HG02981 (cell line): ENCODE measurements around the gene ZNF91.
"Not testable (repeated sequence)": the region's sequence is repeated elsewhere in the genome, so short reads cannot be mapped to it uniquely, and the experiment has no call there.

Experiments
- ATAC-seq: cut with Tn5 transposase; IDR thresholded peaks from one replicate; pipeline ENCODE4 v1.9.1; 2021; ENCODE audit warnings: mild to moderate bottlenecking, moderate library complexity; ENCODE audit not compliant: unreplicated experiment

ZNF91 gene

GRCh38 chr19:23321403-23321802 lies 73.9 kb downstream of the ZNF91 start:
- ATAC-seq: not testable (repeated sequence)

GRCh38 chr19:23319571-23319970 lies 75.7 kb downstream of the ZNF91 start:
- not testable (repeated sequence) for ATAC-seq

GRCh38 chr19:23318941-23319340 lies 76.3 kb downstream of the ZNF91 start:
- not testable (repeated sequence) for ATAC-seq

DNA sequence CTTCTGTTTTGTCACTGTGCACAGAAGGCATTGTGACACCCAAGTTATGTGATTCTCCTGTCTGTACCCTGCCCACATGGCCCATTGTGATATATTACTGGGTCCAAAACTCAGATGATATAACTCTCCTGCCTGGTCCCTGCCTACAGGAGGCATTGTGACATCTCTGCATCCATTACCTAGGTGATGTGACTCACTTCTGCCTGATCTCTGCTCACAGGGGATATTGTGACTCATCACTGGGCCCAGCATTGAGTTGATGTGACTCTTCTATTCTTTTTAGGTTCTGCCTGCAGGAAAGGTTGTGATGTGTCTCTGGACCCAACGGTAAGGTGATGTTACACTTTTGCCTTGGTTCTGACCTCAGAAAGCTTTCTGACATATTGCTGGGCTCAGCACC lies 77.1 kb downstream of the ZNF91 start:
- ATAC-seq: no peak

- ATAC-seq: no peak
These were observed 80.0 kb downstream of the ZNF91 start for GRCh38 chr19:23315286-23315685.

DNA sequence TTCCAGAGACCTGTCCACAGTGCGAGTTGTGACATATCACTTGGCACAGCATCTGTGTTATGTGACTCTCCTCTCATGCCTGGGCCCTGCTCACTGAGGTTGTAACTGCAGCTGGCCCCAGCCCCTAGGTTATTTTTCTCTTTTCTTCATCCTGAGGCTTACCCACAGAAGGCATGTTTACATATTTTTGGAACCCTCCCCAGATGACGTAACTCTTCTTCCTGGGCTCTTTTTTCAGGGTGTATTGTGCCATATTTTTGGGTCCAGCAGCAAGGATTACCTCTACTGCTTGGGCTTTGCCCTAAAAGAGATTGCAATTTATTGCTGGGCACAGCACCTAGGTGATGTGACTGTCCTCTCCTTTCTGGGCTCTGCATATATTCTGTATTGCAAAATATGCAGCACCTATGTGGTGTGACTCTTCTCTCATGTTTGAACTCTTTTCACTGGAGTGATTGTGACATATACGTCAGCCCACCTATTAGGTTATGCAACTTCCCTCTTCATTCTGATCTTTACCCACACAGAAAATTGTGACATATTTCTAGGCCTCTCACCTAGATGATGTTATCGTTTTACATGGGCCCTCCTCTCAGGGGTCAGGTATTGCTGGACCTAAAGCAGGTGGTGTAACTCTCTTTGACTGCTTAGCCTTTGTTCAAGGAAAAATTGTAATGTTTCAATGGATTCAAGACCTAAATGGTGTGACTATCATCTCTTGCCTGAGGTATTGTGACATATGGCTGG lies 80.6 kb downstream of the ZNF91 start:
- no peak for ATAC-seq

DNA sequence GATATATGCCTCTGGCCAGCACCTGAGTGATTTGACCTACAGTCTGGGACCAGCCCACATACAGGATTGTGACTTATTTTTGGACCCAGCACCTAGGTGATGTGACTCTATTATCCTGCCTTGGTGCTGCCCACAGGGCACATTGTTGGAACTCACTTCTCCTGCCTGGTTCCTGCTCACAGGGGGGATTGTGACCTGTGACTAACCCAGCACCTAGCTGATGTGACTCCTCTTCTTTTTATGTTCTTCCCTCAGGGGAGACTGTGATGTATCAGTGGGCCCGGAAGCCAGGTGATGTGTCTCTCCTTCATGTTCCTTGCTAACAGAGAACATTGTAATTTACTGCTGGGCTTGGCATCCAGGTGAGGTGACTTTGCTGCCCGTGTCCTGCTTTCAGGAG lies 82.1 kb downstream of the ZNF91 start:
- ATAC-seq: no peak

DNA sequence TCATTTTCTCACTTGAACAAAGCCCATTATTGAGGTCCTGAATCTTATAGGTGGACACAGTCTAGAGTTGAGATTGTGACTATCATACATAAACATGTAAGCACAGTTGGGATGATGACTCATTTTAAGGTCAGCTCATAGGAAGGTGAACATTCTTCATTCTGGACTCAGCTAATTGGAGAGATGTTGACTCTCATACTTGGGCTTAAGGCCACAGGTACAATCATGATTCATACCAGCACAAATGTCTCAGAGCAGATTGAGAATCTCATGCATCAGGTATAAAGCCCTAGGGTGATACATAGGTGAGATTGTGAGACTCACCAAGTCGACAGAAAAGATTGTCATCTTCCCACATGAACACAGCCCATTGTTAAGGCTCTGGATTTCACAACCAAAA lies 82.8 kb downstream of the ZNF91 start:
- ATAC-seq: no peak

- ATAC-seq: no peak
These were observed 83.7 kb downstream of the ZNF91 start for GRCh38 chr19:23311551-23311950.

DNA sequence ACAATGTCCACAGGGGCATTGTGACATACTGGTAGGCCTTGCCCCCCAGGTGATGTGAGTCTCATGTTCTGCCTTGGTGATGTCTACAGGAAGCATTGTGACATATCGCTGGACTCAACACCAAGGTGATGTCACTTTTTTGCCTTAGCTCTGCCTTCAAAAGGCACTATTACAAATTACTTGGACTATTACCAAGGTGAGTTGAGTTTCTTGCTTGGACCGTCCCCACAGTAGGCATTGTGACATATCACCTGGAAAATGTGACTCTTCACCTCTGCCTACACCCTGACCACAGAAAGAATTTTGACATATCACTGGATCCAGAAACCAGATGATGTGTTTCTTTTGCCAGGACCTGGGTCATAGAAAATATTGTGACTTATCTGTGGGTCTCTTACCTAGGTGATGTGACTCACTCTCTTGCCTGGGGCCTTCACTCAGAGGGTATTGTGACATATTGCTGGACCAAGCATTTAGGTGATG lies 84.5 kb downstream of the ZNF91 start:
- no peak for ATAC-seq

- ATAC-seq: no peak
These were observed 85.3 kb downstream of the ZNF91 start for GRCh38 chr19:23309926-23310325.

- no peak for ATAC-seq
These were observed 89.7 kb downstream of the ZNF91 start for GRCh38 chr19:23305555-23305954.

DNA sequence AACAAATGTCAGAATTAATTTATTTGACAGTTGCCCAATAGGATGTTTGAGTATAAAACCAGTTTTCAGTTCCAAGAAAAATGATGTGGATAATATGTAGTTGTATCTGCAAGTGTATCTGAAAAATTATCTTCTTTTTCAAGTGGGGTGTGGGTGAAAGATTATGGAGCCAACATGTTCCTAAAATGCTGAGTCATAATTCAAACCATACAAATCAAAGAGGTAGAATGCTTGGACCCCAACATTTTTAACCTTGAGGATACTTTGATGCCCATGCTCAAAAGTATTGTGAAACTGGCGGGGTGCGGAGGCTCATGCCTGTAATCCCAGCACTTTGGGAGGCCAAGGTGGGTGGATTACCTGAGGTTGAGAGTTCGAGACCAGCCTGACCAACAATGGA lies 91.0 kb downstream of the ZNF91 start:
- no peak for ATAC-seq

DNA sequence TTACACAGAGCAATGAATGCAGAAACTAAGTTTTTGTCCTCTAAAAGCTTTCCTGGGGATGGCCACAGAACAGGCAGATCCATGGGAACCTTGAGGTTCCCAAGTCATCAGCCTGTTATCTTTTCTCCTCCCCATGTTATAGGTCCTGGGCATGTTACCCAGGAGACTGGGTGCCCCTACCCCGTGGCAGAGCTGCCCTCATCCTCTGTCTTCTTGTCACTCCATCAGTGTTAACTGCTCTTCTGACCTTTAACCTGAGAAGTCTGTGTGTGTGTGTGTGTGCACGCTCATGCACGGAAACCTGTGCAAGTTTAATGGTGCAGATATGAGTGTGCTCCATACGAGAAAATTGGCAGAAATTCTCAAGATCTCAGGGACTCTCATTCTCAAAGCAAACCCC lies 101.1 kb downstream of the ZNF91 start:
- no peak for ATAC-seq

GRCh38 chr19:23289966-23290365 lies 105.3 kb downstream of the ZNF91 start:
- not testable (repeated sequence) for ATAC-seq
